ENCODE results near the gene LMX1B. TPM values are rescaled to one million over a fixed set of nuclear protein-coding genes. Genes with fewer than 3 reads are reported as not detected.

Gene LMX1B
- polyA plus RNA-seq, 1 of the 3 experiments (the other 2 are of a cell fraction) = not detected

DNA sequence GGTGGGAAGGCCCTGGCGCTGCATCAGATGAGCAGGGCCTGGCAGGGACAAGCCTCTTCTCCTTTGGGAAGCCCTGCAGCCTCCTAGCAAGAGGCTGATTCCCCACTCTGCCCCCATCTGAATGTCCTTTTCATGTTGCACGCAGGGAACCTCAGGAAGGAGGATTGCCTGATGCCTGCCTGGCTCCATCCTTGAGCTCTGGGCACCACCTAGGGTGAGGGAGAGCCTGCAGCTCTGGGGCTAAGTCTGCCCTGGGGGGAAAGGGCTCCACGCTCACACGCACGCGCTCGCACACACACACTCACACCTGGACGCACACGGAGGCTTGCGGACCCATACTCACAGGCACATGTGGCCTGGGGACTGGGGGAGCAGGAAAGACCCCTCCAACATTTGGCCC, 86.6 kb downstream of the LMX1B start:
- Histone ChIP-seq H2AFZ (ENCODE audit: low read depth) (no peak overlapping the region), H4K20me1 (ENCODE audit: insufficient read depth) (no peaks in the 10 kb centered on the region), H3K9me2 (no peaks in the 10 kb centered on the region), H3K36me3 (replicated peaks in 1 of 2; ENCODE audit: control insufficient read depth in 1 of 2, insufficient read depth in 2 of 2, low read length in 1 of 2) (no peaks in the 10 kb centered on the region), H3K79me2 (ENCODE audit: insufficient read depth) (no peaks in the 10 kb centered on the region), H3K4me2 (no peak overlapping the region), H3K27me3 (ENCODE audit: insufficient read depth) (peaks cover 39% of the 10 kb centered on the region; the same call in 1 of the 2 replicates), H3K27ac (ENCODE audit: low read depth in 2 of 2, low read length in 1 of 2) (no peak overlapping the region), H3K9ac (no peak overlapping the region), H3K4me3 (ENCODE audit: low read depth in 2 of 2, low read length in 1 of 2) (no peak overlapping the region), H3K9me3 (no peaks in the 10 kb centered on the region), H3K4me1 (ENCODE audit: control insufficient read depth in 1 of 2, insufficient read depth in 2 of 2, low read depth in 1 of 2, low read length in 1 of 2) (peaks cover 0 to 3% of the 10 kb centered on the region in 2 experiments; a peak in 1 of 4 replicates), H3F3A (replicated peaks; ENCODE audit: insufficient read depth) (no peaks in the 10 kb centered on the region)
- DNase-seq = peak; percentile 23
- WGBS (ENCODE audit: low lambda C conversion rate) = 90% methylated on average over 6 of the region's 10 CpGs
- ChIA-PET CTCF (interaction anchor here (1.0 to 10.9 kb wide), 3 partner anchors 11 to 90 kb away, joined by 5 to 502 read pairs (median 136); no protein-coding TSS in a partner anchor), POLR2A (no interaction called here)
- TF ChIP-seq RFX5 (IDR thresholded peaks at IDR 0.05; ENCODE audit: low read length) (no peak), SIN3A (IDR thresholded peaks at IDR 0.05; ENCODE audit: borderline replicate concordance, low read depth, low read length) (no peak), YY1 (IDR thresholded peaks at IDR 0.05; ENCODE audit: low read depth) (no peak), FOSL2 (IDR thresholded peaks at IDR 0.05; ENCODE audit: borderline replicate concordance, low read depth) (no peak), FOXM1 (IDR thresholded peaks at IDR 0.05; ENCODE audit: low read depth) (no peak), FOXJ3 (CRISPR knock-in tag; IDR thresholded peaks at IDR 0.05) (no peak)
- TF ChIP-seq, protein P1, sequence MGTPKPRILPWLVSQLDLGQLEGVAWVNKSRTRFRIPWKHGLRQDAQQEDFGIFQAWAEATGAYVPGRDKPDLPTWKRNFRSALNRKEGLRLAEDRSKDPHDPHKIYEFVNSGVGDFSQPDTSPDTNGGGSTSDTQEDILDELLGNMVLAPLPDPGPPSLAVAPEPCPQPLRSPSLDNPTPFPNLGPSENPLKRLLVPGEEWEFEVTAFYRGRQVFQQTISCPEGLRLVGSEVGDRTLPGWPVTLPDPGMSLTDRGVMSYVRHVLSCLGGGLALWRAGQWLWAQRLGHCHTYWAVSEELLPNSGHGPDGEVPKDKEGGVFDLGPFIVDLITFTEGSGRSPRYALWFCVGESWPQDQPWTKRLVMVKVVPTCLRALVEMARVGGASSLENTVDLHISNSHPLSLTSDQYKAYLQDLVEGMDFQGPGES (IDR thresholded peaks at IDR 0.05; ENCODE audit: low read depth, low read length) = no peak
- TF ChIP-seq, protein P2, sequence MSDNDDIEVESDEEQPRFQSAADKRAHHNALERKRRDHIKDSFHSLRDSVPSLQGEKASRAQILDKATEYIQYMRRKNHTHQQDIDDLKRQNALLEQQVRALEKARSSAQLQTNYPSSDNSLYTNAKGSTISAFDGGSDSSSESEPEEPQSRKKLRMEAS (IDR thresholded peaks at IDR 0.05; ENCODE audit: low read depth) = no peak

DNA sequence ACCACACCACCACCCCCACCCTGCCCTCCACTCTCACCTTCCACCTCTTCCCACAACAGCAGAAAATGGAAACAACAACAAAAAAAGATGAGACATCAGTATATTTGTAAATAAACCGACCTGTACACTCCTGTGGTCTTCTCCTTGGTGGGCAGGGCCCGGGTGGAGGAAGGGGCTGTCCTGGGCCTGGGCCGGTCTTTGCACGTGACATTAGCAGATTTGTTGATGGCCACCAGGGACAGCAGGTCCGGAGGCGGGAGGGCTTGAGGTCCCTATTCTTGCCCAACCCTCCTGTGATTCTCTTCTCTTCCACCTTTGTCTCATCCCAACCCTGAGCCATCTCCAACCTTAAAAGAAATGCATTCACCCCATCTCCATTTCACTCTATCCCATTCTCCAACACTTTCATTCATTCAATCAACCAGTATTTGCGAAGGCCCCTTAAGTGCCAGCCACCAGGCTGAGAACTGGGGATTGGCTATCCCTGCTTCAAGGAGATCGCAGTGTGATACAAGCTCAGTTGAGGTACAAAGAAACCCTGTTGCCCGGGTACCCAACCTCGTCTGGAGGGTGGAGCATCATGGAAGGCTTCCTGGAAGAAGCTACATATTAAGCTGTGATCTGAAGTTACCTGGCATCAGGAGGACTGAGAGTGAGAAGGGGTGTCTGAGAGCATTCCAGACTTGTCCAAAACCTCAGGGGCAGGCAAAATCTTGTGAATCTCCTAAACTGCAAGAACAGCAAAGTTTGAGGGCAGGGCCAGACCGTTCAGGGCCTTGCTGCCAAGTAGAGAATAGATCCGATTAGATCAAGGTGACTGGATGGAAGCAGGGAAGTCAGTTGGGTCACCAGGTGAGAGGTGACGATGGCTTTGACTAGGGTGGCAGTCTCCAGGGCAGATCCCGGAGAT, 87.4 kb downstream of the LMX1B start:
- H3K9ac ChIP-seq = no peak overlapping the region
- 45% methylated on average over 14 of the region's 14 CpGs for WGBS (ENCODE audit: low lambda C conversion rate)
- ChIA-PET CTCF (interaction anchor here (0.6 to 10.9 kb wide), 16 partner anchors 12 to 202 kb away, joined by 3 to 502 read pairs (median 6); no protein-coding TSS in a partner anchor), POLR2A (no interaction called here)
- no peak overlapping the region for H3K4me2 ChIP-seq
- no peaks in the 10 kb centered on the region for H3F3A ChIP-seq (replicated peaks; ENCODE audit: insufficient read depth)
- no peaks in the 10 kb centered on the region for H3K9me3 ChIP-seq
- H3K27me3 ChIP-seq (ENCODE audit: insufficient read depth) = peaks cover 39% of the 10 kb centered on the region; the same call in 1 of the 2 replicates
- no peaks in the 10 kb centered on the region for H3K9me2 ChIP-seq
- H3K27ac ChIP-seq (ENCODE audit: low read depth in 2 of 2, low read length in 1 of 2) = no peak overlapping the region
- H3K4me3 ChIP-seq (ENCODE audit: low read depth in 2 of 2, low read length in 1 of 2) = no peak overlapping the region
- H3K79me2 ChIP-seq (ENCODE audit: insufficient read depth) = no peaks in the 10 kb centered on the region
- H2AFZ ChIP-seq (ENCODE audit: low read depth) = no peak overlapping the region
- DNase-seq = peak; percentile 40
- no peaks in the 10 kb centered on the region for H3K36me3 ChIP-seq (replicated peaks in 1 of 2; ENCODE audit: control insufficient read depth in 1 of 2, insufficient read depth in 2 of 2, low read length in 1 of 2)
- peaks cover 0 to 5% of the 10 kb centered on the region in 2 experiments; a peak in 1 of 4 replicates for H3K4me1 ChIP-seq (ENCODE audit: control insufficient read depth in 1 of 2, insufficient read depth in 2 of 2, low read depth in 1 of 2, low read length in 1 of 2)
- H4K20me1 ChIP-seq (ENCODE audit: insufficient read depth) = no peaks in the 10 kb centered on the region
- TF ChIP-seq, protein P3, sequence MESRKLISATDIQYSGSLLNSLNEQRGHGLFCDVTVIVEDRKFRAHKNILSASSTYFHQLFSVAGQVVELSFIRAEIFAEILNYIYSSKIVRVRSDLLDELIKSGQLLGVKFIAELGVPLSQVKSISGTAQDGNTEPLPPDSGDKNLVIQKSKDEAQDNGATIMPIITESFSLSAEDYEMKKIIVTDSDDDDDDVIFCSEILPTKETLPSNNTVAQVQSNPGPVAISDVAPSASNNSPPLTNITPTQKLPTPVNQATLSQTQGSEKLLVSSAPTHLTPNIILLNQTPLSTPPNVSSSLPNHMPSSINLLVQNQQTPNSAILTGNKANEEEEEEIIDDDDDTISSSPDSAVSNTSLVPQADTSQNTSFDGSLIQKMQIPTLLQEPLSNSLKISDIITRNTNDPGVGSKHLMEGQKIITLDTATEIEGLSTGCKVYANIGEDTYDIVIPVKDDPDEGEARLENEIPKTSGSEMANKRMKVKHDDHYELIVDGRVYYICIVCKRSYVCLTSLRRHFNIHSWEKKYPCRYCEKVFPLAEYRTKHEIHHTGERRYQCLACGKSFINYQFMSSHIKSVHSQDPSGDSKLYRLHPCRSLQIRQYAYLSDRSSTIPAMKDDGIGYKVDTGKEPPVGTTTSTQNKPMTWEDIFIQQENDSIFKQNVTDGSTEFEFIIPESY (IDR thresholded peaks at IDR 0.05; ENCODE audit: borderline replicate concordance, low read depth) = no peak
- TF ChIP-seq NRF1 (IDR thresholded peaks at IDR 0.05; ENCODE audit: low read depth, low read length) = no peak
- no peak for TF ChIP-seq GATA2 (CRISPR knock-in tag; IDR thresholded peaks at IDR 0.05)
- TF ChIP-seq, protein P4, sequence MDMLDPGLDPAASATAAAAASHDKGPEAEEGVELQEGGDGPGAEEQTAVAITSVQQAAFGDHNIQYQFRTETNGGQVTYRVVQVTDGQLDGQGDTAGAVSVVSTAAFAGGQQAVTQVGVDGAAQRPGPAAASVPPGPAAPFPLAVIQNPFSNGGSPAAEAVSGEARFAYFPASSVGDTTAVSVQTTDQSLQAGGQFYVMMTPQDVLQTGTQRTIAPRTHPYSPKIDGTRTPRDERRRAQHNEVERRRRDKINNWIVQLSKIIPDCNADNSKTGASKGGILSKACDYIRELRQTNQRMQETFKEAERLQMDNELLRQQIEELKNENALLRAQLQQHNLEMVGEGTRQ (IDR thresholded peaks at IDR 0.05; ENCODE audit: borderline replicate concordance, low read depth, low read length) = no peak
- no peak for TF ChIP-seq GABPA (IDR thresholded peaks at IDR 0.05; ENCODE audit: low read depth)
- no peak for TF ChIP-seq TAF1 (IDR thresholded peaks at IDR 0.05; ENCODE audit: borderline replicate concordance, low read depth, low read length)
- TF ChIP-seq, protein P2 (IDR thresholded peaks at IDR 0.05; ENCODE audit: low read depth) = no peak
- no peak for TF ChIP-seq TCF12 (IDR thresholded peaks at IDR 0.05)
- TF ChIP-seq FOSL2 (IDR thresholded peaks at IDR 0.05; ENCODE audit: borderline replicate concordance, low read depth) = no peak
- TF ChIP-seq, protein P5, sequence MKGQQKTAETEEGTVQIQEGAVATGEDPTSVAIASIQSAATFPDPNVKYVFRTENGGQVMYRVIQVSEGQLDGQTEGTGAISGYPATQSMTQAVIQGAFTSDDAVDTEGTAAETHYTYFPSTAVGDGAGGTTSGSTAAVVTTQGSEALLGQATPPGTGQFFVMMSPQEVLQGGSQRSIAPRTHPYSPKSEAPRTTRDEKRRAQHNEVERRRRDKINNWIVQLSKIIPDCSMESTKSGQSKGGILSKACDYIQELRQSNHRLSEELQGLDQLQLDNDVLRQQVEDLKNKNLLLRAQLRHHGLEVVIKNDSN (IDR thresholded peaks at IDR 0.05; ENCODE audit: borderline replicate concordance, low read depth) = no peak
- no peak for TF ChIP-seq SIN3A (IDR thresholded peaks at IDR 0.05; ENCODE audit: borderline replicate concordance, low read depth, low read length)
- TF ChIP-seq RCOR1 (IDR thresholded peaks at IDR 0.05; ENCODE audit: low read length) = no peak
- TF ChIP-seq, protein P6, sequence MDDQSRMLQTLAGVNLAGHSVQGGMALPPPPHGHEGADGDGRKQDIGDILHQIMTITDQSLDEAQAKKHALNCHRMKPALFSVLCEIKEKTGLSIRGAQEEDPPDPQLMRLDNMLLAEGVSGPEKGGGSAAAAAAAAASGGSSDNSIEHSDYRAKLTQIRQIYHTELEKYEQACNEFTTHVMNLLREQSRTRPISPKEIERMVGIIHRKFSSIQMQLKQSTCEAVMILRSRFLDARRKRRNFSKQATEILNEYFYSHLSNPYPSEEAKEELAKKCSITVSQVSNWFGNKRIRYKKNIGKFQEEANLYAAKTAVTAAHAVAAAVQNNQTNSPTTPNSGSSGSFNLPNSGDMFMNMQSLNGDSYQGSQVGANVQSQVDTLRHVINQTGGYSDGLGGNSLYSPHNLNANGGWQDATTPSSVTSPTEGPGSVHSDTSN (IDR thresholded peaks at IDR 0.05) = no peak
- no peak for TF ChIP-seq ELF1 (IDR thresholded peaks at IDR 0.05)

All from SK-N-SH (cell line).